Cardiac muscle cell (in vitro differentiated cells and primary cell): ENCODE results near the gene RGS18. TPM values are rescaled to one million over a fixed set of nuclear protein-coding genes. Genes with fewer than 3 reads are reported as not detected.

Source experiments
- DNase-seq, 2 donors: peaks; one replicate each; pipeline versions ENCODE4 v3.0.0 to v3.0.0-alpha.2; 2010 to 2017; ENCODE audit warnings: low read depth in 1 of 2, low spot score in 1 of 2
- H3K27ac ChIP-seq: fragments of 200-600 bp; sonication (generic); 2 replicates; pipeline ENCODE4 v1.5.1; 2016
- H3K27me3 ChIP-seq: fragments of 200-600 bp; sonication (generic); 2 replicates; pipeline ENCODE4 v1.6.0; 2016; ENCODE audit warnings: control low read depth
- H3K36me3 ChIP-seq: fragments of 200-600 bp; sonication (generic); 2 replicates; pipeline ENCODE4 v1.5.1; 2016; ENCODE audit warnings: control low read depth
- H3K4me1 ChIP-seq: fragments of 200-600 bp; sonication (generic); 2 replicates; pipeline ENCODE4 v1.8.1; 2017; ENCODE audit warnings: low read depth, mild to moderate bottlenecking, mixed run types
- H3K4me3 ChIP-seq: fragments of 200-600 bp; sonication (generic); 2 replicates; pipeline ENCODE4 v1.5.1; 2016; ENCODE audit warnings: mild to moderate bottlenecking
- H3K9me3 ChIP-seq: fragments of 200-600 bp; sonication (generic); 2 replicates; pipeline ENCODE4 v1.5.1; 2017; ENCODE audit warnings: low read depth, mild to moderate bottlenecking, control low read depth
- polyA plus RNA-seq: library from polyadenylated mRNA; unstranded; fragments of >200 nt; fragmentation: Nextera tagmentation; extraction: Ambion mirVana; gene quantifications from 2 replicates; pipeline ENCODE4 v1.2.1, GENCODE V29; 2016
- total RNA-seq: library from RNA; depleted of rRNA; stranded (reverse); fragments of >200 nt; gene quantifications from 2 replicates; pipeline ENCODE4 v1.2.3, GENCODE V29; 2016
- TF ChIP-seq, protein P1 (sequence below): IDR thresholded peaks from 2 replicates; pipeline ENCODE4 v1.5.1; 2012; ENCODE audit warnings: low read depth, mild to moderate bottlenecking, low read length

Gene RGS18
- total and polyA plus RNA-seq, 2 experiments from 2014 or later = not detected

GRCh38 chr1:192133350-192133926 lies 24.8 kb upstream of the RGS18 start:
- H3K27me3 ChIP-seq = no peaks in the 10 kb centered on the region
- H3K4me1 ChIP-seq = no peaks in the 10 kb centered on the region
- no peak overlapping the region for H3K4me3 ChIP-seq
- H3K36me3 ChIP-seq = no peaks in the 10 kb centered on the region
- H3K9me3 ChIP-seq = no peaks in the 10 kb centered on the region
- H3K27ac ChIP-seq = no peak overlapping the region
- DNase-seq = peak in 1 of 2 donors; percentile 20
- TF ChIP-seq, protein P1, sequence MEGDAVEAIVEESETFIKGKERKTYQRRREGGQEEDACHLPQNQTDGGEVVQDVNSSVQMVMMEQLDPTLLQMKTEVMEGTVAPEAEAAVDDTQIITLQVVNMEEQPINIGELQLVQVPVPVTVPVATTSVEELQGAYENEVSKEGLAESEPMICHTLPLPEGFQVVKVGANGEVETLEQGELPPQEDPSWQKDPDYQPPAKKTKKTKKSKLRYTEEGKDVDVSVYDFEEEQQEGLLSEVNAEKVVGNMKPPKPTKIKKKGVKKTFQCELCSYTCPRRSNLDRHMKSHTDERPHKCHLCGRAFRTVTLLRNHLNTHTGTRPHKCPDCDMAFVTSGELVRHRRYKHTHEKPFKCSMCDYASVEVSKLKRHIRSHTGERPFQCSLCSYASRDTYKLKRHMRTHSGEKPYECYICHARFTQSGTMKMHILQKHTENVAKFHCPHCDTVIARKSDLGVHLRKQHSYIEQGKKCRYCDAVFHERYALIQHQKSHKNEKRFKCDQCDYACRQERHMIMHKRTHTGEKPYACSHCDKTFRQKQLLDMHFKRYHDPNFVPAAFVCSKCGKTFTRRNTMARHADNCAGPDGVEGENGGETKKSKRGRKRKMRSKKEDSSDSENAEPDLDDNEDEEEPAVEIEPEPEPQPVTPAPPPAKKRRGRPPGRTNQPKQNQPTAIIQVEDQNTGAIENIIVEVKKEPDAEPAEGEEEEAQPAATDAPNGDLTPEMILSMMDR = no peak

- H3K4me3 ChIP-seq = no peak overlapping the region
- no peaks in the 10 kb centered on the region for H3K27me3 ChIP-seq
- no peak overlapping the region for H3K27ac ChIP-seq
- H3K4me1 ChIP-seq = no peaks in the 10 kb centered on the region
- H3K36me3 ChIP-seq = no peaks in the 10 kb centered on the region
- TF ChIP-seq, protein P1 = no peak
- no peaks in the 10 kb centered on the region for H3K9me3 ChIP-seq
- DNase-seq = no peak
Measured at GRCh38 chr1:192140382-192140781, 17.9 kb upstream of the RGS18 start.

DNA sequence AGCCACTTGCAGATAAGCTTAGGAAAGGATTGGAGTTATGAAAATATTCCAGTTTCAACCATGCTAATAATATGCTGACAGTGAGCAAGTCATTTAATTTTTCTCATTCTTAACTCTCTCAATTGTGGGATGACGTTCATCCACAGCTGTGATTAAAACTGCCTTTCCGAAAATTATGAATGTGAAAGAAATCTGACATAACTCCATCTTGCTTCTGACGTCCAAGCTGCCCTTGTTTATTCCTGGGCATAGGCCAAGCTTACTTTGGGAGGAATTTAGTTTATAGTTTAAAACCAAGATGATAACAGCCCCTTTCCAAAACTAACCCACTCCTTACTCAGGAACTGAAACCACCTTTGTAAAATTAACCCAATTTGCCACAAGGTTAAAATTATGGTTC lies 11.0 kb upstream of the RGS18 start:
- TF ChIP-seq, protein P1 = no peak
- H3K27ac ChIP-seq = no peak overlapping the region
- H3K4me3 ChIP-seq = no peak overlapping the region
- H3K36me3 ChIP-seq = no peaks in the 10 kb centered on the region
- peak in 1 of 2 donors; percentile 22 for DNase-seq
- H3K4me1 ChIP-seq = no peaks in the 10 kb centered on the region
- H3K9me3 ChIP-seq = no peaks in the 10 kb centered on the region
- no peaks in the 10 kb centered on the region for H3K27me3 ChIP-seq

- no peak overlapping the region for H3K27ac ChIP-seq
Measured at GRCh38 chr1:192147696-192148095, 10.6 kb upstream of the RGS18 start.

GRCh38 chr1:192151176-192151575 lies 7.1 kb upstream of the RGS18 start:
- TF ChIP-seq, protein P1 = no peak
- no peaks in the 10 kb centered on the region for H3K4me1 ChIP-seq
- DNase-seq = no peak
- H3K4me3 ChIP-seq = no peak overlapping the region
- H3K36me3 ChIP-seq = no peaks in the 10 kb centered on the region
- H3K27ac ChIP-seq = no peak overlapping the region
- H3K9me3 ChIP-seq = no peaks in the 10 kb centered on the region
- no peaks in the 10 kb centered on the region for H3K27me3 ChIP-seq

More at GRCh38 chr1:192147696-192148095, 10.6 kb upstream of the RGS18 start:
- Histone ChIP-seq H3K27me3 (no peaks in the 10 kb centered on the region), H3K4me1 (no peaks in the 10 kb centered on the region), H3K4me3 (no peak overlapping the region), H3K9me3 (no peaks in the 10 kb centered on the region), H3K36me3 (no peaks in the 10 kb centered on the region)
- TF ChIP-seq, protein P1 = no peak
- DNase-seq = no peak
